ENCODE results near the gene DISP1. TPM values are rescaled to one million over a fixed set of nuclear protein-coding genes. Genes with fewer than 3 reads are reported as not detected.
"Not testable (repeated sequence)": the region's sequence is repeated elsewhere in the genome, so short reads cannot be mapped to it uniquely, and the experiment has no call there.

DISP1 gene
- total RNA-seq, 1 experiment from 2014 or later = 4.2 TPM

DNA sequence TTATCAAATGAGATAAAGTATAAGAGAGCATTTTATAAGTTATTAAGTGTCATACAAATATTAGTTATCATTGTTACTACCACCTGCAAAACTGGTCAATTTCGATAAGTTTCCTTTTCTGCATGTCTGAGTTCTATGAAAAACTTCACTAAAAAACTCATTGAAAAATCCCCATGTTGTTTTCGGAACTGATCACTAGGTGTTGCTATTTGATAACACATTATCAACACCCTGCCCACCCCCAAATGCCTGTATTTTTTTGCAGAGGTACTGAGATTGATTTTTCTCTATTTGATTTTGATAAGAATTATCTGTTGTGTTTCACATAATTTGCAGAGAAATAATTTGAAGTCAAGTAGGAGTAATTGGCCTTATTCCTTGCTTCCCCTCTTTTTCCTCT is 22.1 kb upstream of the DISP1 start:
- no peak for DNase-seq (ENCODE audit: low read depth)

DNA sequence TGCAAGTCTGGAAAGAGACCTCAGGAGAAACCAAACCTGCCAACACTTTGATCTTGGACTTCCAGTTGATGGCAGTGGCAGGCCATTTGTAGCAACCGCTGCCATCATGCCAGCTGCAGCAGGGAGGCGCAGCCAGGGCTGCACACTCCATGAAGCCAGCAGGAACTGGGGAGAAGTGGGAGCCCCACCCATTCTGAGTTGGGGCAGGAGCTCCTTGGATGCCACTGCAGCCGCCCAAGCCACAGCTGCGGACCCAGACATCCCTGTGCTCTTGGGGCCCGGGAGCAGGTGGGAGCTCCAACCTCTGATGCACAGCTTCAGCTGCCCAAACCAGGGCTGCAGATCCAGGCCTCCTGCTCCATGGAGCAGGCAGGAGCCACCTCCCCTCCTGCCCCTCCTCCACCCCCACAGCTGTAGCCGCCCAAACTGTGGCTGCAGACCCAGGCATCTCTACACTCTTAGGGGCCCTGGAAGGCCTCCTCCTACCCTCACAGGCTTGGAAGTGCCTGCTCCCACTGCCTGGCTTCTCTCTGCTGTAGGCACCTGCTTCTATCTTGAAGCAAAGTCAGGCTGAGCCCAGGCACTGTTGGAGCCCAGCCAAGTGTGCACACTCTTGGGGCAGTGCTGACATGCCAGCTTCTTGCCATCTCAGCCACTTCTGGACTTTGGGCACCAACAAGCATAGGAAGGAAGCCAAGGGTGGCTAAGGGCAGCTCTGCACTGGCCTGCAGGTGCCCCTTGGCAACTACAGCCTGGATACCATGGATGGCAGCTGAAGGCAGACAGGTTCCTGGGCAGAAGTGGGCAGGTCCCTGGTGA is 20.0 kb upstream of the DISP1 start:
- DNase-seq (ENCODE audit: low read depth) = peak; percentile 37

DNA sequence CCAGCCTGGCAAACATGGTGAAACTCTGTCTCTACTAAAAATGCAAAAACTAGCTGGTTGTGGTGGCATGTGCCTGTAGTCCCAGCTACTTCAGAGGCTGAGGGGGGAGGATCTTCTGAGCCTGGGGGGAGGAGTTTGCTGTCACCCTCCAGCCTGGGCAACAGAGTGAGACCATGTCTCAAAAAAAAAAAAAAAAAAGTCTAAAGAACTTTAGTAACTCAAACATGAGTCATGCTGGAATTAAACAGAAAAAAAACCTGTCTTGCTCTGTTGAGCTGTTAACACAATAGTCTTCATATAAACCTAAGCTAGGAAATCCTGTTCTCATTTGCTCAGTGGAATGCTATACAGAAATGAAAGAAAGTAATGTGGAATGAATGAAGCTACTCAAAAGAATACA is 16.7 kb upstream of the DISP1 start:
- DNase-seq (ENCODE audit: low read depth) = peak; percentile 56

DNA sequence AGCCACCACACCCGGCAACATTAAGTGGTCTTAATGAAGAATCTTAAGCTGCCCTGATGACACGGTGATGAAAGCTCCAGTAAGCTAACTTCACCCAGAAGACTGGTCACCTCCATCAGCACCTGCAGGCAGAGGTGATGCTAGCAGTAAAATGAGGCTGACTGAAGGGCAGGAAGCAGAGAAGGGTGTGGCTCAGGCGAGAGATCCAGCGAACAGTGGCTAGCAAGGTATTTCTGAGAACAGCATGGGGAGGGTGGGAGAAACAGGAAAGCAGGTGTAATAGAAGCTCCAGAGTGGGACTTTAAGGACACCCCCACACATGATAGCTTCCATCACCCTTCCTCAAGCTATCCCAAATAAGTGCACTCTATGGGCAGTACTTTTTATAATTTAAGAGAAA is 15.9 kb upstream of the DISP1 start:
- DNase-seq (ENCODE audit: low read depth) = no peak

DNA sequence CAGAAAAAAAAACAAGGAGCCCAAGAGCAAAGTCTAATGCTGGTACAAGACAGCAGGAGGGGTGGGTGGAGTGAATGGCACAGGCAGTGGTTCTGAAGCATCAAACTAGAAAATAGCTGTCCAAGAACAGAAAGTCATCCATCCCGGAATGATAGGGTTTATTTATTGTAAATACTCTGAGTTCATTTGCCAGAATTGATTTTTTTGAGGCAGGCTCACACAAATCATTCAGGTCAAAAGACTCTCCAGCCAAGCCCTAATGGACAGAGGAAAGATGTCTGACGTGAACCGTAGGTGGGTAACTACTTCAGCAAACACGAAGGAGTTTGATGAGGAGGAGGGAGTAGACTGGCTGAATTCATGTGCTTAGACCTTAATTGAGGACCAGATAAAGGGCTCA is 13.8 kb upstream of the DISP1 start:
- no peak for DNase-seq (ENCODE audit: low read depth)

DNA sequence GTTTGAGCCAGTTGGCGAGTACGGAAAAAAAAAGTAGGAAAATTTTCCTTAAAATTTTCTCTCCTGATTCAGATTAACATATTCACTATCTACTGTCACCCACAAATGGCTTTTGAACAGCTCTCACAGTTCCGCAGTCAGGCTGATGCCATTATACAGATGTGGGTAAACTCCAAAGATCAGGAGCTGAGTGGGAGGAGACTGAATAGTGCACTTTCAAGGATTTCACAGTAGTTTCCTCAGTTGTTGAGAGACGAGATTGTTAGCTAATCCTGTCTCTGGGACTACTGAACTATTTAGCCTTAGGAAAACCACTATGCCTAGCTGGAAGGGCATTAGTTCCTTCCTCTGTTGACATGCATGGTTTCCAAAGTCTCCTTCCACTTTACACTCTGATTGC is 3.2 kb upstream of the DISP1 start:
- no peak for DNase-seq (ENCODE audit: low read depth)

DNA sequence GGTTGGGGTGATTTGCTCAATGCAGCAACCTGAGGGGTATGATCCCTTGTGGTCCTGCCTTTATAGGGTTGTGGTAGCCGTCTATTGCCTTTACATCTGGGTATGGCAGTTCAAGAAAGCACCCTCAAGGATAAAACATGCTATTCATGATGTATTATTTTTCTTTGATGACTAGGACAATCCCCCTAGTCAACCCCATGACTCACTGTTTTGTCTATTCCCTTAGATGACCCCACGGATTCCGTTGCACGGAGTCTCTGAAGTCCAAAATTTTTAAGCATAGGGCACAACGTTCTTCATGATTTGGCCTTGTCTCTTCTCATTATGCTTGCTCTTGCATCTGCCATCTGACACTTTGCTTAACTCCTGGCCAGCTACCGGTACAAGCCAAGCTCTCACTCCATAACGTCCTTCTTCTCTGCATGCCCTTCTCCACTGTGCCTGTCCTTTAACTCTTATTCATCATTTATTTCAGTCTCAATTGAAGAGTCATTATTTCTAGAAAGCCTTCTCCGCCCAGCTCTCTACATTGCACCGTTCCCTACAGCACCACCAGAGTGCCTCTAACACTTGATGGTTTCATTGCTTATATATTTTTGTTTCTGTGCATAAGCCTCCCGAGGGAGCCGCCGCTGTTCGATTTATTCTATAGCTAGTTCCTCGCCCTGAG is 838 bp upstream of the DISP1 start:
- DNase-seq (ENCODE audit: low read depth) = peak; percentile 81

DNA sequence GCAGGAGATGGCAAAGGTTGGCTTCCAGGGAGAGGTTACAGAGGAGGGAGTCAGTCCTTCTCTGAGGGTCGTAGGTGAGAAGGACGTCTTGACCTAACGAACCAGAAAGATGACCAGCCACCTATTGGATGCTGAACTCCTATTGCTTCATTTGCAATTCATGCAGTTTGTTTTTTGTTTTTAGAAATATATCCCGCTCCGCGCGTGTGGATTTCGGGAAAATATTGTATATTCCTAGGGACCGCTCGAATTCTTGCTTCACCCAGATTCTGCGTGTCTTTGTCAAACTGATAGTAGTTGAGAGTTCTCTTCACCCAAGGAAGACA is 564 bp downstream of the DISP1 start:
- no peak for DNase-seq (ENCODE audit: low read depth)

DNA sequence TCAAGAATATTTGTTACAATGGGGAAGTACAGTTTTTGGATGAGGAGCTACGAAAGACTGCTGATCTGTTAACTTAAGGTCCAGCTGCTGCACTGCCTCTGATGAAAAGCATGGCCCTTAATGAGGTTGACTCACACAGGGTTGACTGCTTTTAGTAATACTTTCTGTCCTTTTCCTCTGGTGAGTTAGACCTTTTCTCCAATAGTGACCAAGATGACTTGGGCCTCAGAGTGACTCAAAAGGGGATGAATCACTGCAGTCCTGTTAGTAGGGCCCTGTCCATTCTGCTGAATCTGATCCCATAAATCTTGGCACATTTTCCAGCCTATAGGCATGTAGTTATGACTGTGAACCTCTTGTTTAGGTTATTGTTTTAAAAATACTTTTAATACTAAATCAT is 2.7 kb downstream of the DISP1 start:
- DNase-seq (ENCODE audit: low read depth) = peak; percentile 96

DNA sequence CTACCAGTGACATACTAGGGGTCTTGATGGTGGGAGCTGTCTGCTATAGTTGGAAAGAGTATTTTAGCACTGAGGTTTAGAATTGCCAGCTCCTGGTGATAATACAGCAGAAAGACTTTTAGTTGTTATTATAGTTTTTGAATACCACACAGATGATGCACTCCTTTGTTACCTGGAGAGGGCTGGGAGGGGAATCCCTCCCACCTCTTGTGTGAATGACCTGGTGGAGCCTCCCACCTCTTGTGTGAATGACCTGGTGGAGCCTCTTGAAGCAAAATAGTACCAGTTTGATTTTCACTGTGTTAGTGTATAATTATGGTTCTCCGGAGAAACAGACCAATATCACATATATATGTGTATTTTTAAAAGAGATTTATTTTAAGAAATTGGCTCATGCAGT is 3.3 kb downstream of the DISP1 start:
- no peak for DNase-seq (ENCODE audit: low read depth)

DNA sequence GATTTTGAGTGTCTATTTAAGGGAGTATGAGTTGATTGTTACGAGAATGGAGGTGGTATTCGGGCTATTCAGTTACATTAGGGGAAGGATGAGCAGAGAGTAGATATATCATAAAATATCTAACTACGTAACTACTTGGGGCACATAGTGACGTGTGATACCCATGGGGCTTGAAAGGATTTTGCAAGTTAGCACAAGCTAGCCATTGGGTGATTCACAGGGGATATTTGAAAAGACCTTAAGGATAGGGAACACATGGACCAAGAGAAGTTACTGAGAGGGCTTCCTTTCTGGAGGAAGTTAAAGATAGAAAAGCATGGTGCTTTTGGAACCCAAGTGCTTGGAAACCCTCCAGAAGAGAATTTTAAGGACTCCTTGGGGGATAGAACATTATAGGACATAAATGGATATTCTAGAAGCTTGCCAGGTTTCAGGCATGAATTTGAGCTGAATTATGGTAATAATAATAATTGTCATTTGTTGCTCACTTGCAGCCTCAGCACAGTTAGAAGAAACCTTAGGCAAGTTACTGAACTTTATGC is 5.4 kb downstream of the DISP1 start:
- no peak for DNase-seq (ENCODE audit: low read depth)

DNA sequence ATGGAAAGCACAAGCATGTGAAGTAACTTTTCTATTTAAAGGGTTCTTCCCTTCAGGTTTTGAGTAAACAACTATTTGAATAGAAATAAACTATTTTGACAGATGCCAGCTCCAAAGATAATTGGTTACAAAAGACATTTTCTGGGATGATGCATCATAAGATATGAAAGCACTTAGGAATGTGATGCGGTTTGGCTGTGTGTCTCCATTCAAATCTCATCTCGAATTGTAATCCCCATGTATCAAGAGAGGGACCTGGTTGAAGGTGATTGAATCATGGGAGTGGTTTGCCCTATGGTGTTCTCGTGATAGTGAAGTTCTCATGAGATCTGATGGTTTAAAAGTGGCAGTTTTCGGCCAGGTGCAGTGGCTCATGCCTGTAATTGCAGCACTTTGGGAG is 6.4 kb downstream of the DISP1 start:
- DNase-seq (ENCODE audit: low read depth) = peak; percentile 18

DNA sequence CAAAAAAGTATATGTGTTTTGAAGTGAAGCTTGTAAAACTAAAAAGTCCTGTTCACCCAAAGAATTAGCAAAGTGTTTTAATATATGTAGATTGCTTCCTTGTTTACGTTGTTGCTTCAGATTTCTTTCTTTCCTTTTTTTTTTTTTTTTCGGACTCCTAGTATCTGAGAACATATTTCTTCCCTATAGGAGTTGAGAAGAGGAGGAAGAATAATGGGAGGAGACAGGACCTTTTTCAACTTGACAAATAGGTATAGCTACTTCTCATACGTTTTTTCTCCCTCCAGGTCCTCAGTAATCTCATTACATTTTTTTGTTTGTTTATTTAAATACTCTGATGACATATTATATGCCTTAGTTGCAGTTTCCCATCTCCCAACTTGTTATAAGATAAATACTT is 8.9 kb downstream of the DISP1 start:
- DNase-seq (ENCODE audit: low read depth) = no peak

DNA sequence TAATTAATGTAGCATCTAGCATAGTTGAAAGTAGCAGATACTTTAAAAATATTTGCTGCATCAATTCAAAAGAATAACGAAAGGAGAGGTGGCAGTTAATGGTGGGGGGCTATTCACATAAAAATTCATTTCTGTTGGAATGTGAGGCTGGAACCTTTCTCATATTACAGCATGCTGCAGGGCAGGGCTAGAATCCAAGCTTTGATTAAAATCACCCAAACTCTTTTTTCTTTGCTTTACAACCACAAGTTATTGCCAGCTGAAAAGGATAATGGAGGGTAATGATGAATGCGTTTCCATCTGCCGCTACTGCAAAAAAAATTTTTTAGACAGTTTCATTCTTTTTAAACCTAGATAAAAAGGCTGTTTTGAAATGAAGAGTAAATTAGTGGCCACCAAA is 9.8 kb downstream of the DISP1 start:
- peak; percentile 35 for DNase-seq (ENCODE audit: low read depth)

DNA sequence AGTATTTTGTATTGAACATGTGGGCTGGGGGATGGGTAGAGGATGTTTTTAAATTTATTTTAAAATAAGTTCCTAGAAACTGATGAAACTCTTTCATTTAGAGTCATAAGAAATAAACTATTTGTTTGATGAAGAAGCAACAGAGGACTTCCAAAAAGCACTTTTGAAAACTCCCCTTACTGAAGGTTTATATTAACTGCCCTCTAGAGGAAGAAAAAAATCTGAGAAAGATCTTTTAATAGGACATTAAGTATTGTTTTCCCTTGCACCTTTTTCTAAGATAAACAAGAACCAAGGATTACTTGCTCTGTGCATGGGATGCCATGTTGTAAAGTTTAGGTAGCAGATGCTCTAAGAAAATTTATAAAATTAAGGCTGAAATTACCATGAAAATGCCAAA is 14.1 kb downstream of the DISP1 start:
- no peak for DNase-seq (ENCODE audit: low read depth)

DNA sequence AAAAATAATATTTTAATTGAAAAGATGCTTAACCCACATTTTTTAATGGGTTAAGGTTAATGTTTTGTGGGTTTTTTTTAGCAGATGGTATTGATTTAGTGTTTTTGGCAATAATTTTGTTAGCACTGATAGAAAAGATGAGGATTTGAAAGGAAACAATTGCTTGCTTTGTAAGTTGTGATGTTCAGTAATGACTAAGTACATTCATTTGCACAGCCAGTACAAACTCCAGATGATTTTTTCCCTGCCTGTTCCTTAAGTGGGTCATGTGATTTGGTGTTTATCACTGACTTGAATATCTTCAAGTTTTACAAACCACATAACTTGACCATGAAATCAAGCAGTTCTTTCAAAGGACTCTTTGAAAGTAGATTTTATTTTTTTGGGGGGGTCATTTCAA is 15.0 kb downstream of the DISP1 start:
- peak; percentile 59 for DNase-seq (ENCODE audit: low read depth)

DNA sequence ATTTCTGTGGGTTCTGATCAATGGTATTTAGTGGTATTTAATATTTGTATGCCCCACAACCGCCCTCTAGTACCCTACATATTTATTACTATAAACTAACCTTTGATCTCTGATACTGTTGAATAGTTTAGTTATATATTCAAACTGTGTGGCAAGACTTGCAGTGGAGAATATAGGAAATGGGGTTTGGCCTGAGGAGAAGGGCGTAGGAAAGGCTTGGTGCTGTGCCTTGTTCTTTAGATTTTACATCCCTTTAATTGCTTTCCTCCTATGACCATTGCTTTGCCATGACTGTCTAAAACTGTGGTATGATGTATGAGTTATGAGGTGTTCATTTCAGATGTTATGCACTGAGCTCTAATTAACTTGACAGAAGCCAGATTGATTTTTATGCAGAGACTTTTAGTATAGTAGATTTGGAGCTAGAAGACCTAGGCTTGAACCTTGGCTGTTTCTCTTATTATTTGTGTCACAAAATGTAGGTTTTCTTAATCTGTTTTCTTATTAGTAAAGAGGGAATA is 18.6 kb downstream of the DISP1 start:
- no peak for DNase-seq (ENCODE audit: low read depth)

DNA sequence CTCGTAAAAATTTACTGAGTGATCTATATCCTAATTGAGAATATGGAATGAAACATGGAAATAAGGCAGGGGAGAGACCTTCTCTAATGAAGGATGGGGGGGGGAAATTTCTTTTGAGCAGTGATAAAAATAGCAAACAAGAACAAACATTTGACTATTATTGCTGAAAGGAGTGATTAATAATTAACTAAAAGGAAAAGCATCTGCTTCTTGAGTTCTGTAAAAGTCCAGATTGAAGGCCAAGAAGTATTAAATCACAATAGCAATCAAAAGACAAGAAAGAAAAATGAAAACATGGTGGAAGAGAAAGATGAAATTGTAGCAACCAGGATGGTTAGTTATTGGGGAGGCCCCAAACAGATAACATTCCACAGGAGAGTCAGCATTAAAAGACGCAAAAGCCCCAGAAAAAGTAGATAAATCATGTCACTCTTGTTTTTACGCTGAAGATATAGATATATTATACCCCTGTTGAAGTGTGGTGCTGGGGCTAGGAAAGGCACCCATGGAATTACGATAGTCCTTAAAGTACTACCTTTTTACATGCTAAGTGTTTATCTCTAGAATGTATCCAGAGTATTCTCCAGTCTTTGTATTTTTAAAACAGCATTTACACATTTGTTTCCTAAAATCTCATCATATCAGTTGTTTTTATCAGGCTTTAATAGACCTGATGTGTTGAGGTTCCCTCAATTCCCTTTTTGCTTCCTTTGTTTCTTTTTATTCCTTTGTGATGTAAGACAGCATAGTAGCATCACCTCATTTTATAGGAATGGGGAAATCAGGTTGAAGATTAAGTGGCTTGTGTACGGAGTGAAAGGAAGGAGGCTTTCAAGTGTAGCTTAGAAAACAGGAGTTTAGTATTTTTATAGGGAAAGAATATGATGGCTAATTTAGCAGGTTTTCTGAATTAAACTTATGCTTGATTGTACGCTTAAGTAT is 28.9 kb downstream of the DISP1 start:
- DNase-seq (ENCODE audit: low read depth) = no peak

DNA sequence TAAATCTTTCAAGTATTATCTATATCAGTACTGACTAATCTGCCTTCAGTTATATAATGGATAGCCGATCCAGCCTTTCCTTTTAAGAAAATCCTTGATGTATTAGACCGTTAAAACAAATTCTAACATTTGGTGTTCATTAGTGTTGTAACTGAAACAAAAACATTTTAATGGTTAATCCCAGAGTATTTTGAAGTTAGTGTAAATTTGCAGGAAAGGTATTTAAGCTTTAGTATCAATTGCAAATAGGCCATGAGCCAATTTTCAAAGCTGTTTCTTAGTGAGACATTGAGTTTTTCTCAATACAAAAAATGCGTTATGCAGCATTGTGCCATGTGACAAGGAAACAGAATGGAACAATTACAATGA is 29.6 kb downstream of the DISP1 start:
- no peak for DNase-seq (ENCODE audit: low read depth)

DNA sequence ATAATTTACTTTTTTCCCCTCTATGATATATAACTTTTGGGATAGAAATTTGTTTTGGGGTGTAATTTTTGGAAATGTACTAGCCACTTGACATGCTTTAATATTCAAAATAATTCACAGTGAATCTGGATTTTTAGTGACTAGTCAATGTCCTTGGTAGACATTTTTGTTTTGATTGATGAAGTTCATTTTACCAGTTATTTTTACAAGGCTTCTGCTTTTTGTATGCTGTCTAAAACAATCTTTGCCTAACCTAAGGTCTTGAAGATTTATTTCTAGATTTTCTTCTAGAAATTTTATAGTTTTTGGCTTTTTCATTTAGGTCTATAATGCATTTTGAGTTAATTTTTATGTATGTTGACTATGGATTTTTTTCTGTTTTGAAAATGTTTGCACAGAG is 30.9 kb downstream of the DISP1 start:
- DNase-seq (ENCODE audit: low read depth) = no peak

DNA sequence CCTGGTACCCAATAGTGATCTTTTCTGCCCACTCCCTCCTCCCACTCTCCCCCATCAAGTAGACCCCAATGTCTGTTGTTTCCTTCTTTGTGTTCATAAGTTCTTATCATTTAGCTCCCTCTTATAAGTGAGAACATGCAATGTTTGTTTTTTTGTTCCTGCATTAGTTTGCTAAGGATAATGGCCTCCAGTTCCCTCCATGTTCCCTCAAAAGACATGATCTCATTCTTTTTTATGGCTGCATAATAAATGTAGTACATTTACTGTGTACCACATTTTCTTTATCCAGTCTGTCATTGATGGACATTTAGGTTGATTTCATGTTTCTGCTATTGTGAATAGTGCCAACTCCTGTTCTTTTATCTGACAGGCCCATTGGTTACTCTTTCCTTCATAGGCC is 35.7 kb downstream of the DISP1 start:
- DNase-seq (ENCODE audit: low read depth) = not testable (repeated sequence)

DNA sequence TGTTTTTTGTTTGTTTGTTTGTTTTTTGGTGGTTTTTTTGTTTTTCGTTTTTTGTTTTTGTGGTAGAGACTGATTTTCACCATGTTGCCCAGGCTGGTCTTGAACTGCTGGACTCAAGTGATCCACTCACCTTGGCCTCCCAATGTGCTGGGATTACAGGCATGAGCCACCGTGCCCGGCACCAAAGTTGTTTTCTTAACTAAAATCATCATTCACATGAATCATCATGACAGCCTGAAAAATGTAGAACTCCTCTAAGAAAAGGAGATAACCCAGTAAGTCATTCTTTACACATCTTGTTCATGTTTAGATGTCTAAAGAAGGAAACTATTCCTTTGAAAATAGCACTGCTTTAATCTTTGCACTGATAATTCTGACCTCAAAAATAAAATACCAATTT is 37.5 kb downstream of the DISP1 start:
- peak; percentile 11 for DNase-seq (ENCODE audit: low read depth)

Measured in RPMI7951 (cell line).